ENCODE measurements around the gene PAMR1. TPM values are rescaled to one million over a fixed set of nuclear protein-coding genes. Genes with fewer than 3 reads are reported as not detected.

Gene PAMR1
- total and polyA plus RNA-seq, 9 of the 15 experiments (the other 6 are each of a cell fraction or from before 2014, with no cell fraction given): not detected

GRCh38 chr11:35531246-35531645, 5.8 kb upstream of the PAMR1 start:
- Histone ChIP-seq H3K4me1 (replicated peaks in 1 of 2; ENCODE audit: control insufficient read depth in 2 of 2, insufficient read depth in 2 of 2, low read length in 2 of 2) (no peaks in the 10 kb centered on the region), H3K4me3 (no peak overlapping the region), H3K27me3 (ENCODE audit: control insufficient read depth in 2 of 2, insufficient read depth in 2 of 2, low read length in 2 of 2) (peaks cover under 1 to 2% of the 10 kb centered on the region in 2 experiments; a peak in 1 of 5 replicates), H3K9me3 (replicated peaks; ENCODE audit: control insufficient read depth, insufficient read depth, low read depth, low read length) (no peaks in the 10 kb centered on the region), H3K4me2 (ENCODE audit: insufficient read depth, low read length) (no peak overlapping the region), H3K9me1 (ENCODE audit: control insufficient read depth, insufficient read depth, low read length) (no peaks in the 10 kb centered on the region), H3K79me2 (ENCODE audit: control insufficient read depth, insufficient read depth, low read length) (no peaks in the 10 kb centered on the region), H3K27ac (ENCODE audit: extremely low read depth, low read depth, low read length) (no peak overlapping the region), H4K20me1 (replicated peaks; ENCODE audit: control insufficient read depth, insufficient read depth, low read length) (no peaks in the 10 kb centered on the region), H3K36me3 (ENCODE audit: control insufficient read depth, insufficient read depth, low read length) (no peaks in the 10 kb centered on the region), H2AFZ (ENCODE audit: low read depth, low read length) (no peak overlapping the region), H3K9ac (ENCODE audit: insufficient read depth in 1 of 2, low read depth in 2 of 2, low read length in 2 of 2) (no peak overlapping the region)
- no peak for TF ChIP-seq STAT5A (IDR thresholded peaks at IDR 0.05; ENCODE audit: borderline replicate concordance, low read length)
- TF ChIP-seq YY1 (IDR thresholded peaks at IDR 0.05; ENCODE audit: borderline replicate concordance in 1 of 3, control insufficient read depth in 1 of 3, extremely low read depth in 1 of 3, insufficient read depth in 3 of 3, insufficient read length in 1 of 3, insufficient replicate concordance in 2 of 3, low read depth in 1 of 3, low read length in 2 of 3): no peak
- TF ChIP-seq SMARCE1 (IDR thresholded peaks at IDR 0.05): no peak
- no peak for TF ChIP-seq ZNF263 (CRISPR knock-in tag; IDR thresholded peaks at IDR 0.05; ENCODE audit: borderline replicate concordance)
- TF ChIP-seq RBFOX2 (IDR thresholded peaks at IDR 0.05; ENCODE audit: low read depth, low read length): no peak
- TF ChIP-seq, protein P1, sequence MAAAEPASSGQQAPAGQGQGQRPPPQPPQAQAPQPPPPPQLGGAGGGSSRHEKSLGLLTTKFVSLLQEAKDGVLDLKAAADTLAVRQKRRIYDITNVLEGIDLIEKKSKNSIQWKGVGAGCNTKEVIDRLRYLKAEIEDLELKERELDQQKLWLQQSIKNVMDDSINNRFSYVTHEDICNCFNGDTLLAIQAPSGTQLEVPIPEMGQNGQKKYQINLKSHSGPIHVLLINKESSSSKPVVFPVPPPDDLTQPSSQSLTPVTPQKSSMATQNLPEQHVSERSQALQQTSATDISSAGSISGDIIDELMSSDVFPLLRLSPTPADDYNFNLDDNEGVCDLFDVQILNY (CRISPR knock-in tag; IDR thresholded peaks at IDR 0.05): no peak
- TF ChIP-seq HLTF (IDR thresholded peaks at IDR 0.05): no peak
- no peak for TF ChIP-seq ZNF507 (tag; conservative IDR thresholded peaks at IDR 0.05)
- no peak for TF ChIP-seq ARID3B (CRISPR knock-in tag; IDR thresholded peaks at IDR 0.05; ENCODE audit: borderline replicate concordance)
- BruUV-seq (replicated peaks): no TSS peak
- ChIA-PET POLR2A (no interaction called here), CTCF (ENCODE audit: low intra/inter-chr PET ratio) (no interaction called here)
- ATAC-seq: no peak
- in situ Hi-C loops (cut with MboI) (no loop called here), intact Hi-C loops (cut with micrococcal nuclease) (no loop called here)
- no peak for FAIRE-seq
- DNase-seq (ENCODE audit: extremely low read depth in 1 of 4, low spot score in 3 of 4): no peak
- 0% methylated on average over 1 of the region's 1 CpG for WGBS (ENCODE audit: insufficient coverage, low coverage, missing lambda C conversion rate)

Data from K562 (cell line).